ENCODE data around the gene ADAM22. TPM values are rescaled to one million over a fixed set of nuclear protein-coding genes. Genes with fewer than 3 reads are reported as not detected.
"Not testable (repeated sequence)": the region's sequence is repeated elsewhere in the genome, so short reads cannot be mapped to it uniquely, and the experiment has no call there.

Gene ADAM22
- total RNA-seq, 1 donor, result 1.3 TPM

GRCh38 chr7:88147341-88147740, 213.3 kb downstream of the ADAM22 start:
- H3K4me3 ChIP-seq (ENCODE audit: low read depth, low read length), result no peak overlapping the region
- no peak for TF ChIP-seq CTCF (IDR thresholded peaks at IDR 0.05; ENCODE audit: insufficient read depth, low read depth, low read length)
- DNase-seq (ENCODE audit: low read depth), result no peak

- TF ChIP-seq CTCF (IDR thresholded peaks at IDR 0.05; ENCODE audit: insufficient read depth, low read depth, low read length), result no peak
- H3K4me3 ChIP-seq (ENCODE audit: low read depth, low read length), result no peak overlapping the region
- no peak for DNase-seq (ENCODE audit: low read depth)
Measured at GRCh38 chr7:88147949-88148348, 213.9 kb downstream of the ADAM22 start.

- no peak for TF ChIP-seq CTCF (IDR thresholded peaks at IDR 0.05; ENCODE audit: insufficient read depth, low read depth, low read length)
- no peak overlapping the region for H3K4me3 ChIP-seq (ENCODE audit: low read depth, low read length)
- DNase-seq (ENCODE audit: low read depth), result no peak
Measured at GRCh38 chr7:88150033-88150432, 216.0 kb downstream of the ADAM22 start.

GRCh38 chr7:88151119-88151790, 217.2 kb downstream of the ADAM22 start:
- no peak for DNase-seq (ENCODE audit: low read depth)
- TF ChIP-seq CTCF (IDR thresholded peaks at IDR 0.05; ENCODE audit: insufficient read depth, low read depth, low read length), result no peak
- H3K4me3 ChIP-seq (ENCODE audit: low read depth, low read length), result no peak overlapping the region

- H3K4me3 ChIP-seq (ENCODE audit: low read depth, low read length), result no peak overlapping the region
- no peak for DNase-seq (ENCODE audit: low read depth)
- no peak for TF ChIP-seq CTCF (IDR thresholded peaks at IDR 0.05; ENCODE audit: insufficient read depth, low read depth, low read length)
Measured at GRCh38 chr7:88153378-88153777, 219.3 kb downstream of the ADAM22 start.

- no peak overlapping the region for H3K4me3 ChIP-seq (ENCODE audit: low read depth, low read length)
- no peak for TF ChIP-seq CTCF (IDR thresholded peaks at IDR 0.05; ENCODE audit: insufficient read depth, low read depth, low read length)
- no peak for DNase-seq (ENCODE audit: low read depth)
Measured at GRCh38 chr7:88155756-88156155, 221.7 kb downstream of the ADAM22 start.

- TF ChIP-seq CTCF (IDR thresholded peaks at IDR 0.05; ENCODE audit: insufficient read depth, low read depth, low read length), result no peak
- DNase-seq (ENCODE audit: low read depth), result no peak
- H3K4me3 ChIP-seq (ENCODE audit: low read depth, low read length), result no peak overlapping the region
Measured at GRCh38 chr7:88156356-88156755, 222.3 kb downstream of the ADAM22 start.

GRCh38 chr7:88159741-88160140, 225.7 kb downstream of the ADAM22 start:
- DNase-seq (ENCODE audit: low read depth); H3K4me3 ChIP-seq (ENCODE audit: low read depth, low read length): not testable (repeated sequence)
